GM18868 (cell line): ENCODE data around the gene HOXD8.

Experiments
- ATAC-seq: cut with Tn5 transposase; IDR thresholded peaks from one replicate; pipeline ENCODE4 v1.9.1; 2021; ENCODE audit warnings: mild to moderate bottlenecking, moderate library complexity; ENCODE audit not compliant: unreplicated experiment

HOXD8 gene

DNA sequence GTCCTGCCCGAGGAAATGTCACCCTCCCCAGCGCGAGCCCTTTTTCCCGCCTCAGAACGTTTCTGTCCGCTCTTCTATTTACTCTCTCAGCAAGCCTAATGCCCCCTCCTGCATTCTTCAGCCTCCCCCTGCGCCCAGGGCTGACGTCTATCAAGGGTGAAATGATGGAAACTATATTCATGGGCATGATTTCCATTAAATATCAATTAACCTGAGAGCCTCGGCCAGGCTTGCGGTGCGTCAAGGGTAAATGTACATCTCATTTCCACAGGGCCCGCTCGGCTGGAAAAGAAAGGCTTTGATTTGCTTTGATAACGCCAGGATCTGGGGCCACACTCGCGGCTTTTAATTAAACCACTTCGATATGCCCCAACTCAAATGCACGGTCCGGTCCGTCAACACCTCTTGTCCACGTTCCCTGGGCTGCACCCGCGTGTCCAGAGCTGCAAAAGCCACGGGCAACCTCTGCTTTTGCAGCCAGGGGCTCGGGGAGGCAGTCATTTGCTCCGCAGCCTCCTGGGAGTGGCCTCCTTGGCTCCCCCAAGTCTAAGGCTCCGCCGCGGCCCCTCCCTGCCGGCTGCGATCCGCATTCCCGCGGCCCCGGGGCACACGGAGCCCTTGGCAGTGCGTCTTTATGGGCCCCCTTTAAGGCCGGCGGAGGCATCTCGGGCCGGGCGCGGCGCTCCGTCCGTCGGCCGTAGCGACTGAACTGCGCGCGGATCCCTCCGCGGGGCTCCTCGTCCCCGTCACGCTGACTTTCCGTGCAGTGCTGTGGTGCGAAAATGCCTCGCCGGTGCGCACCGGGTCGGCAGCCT is at the start of gene HOXD8:
TSS of gene HOXD8 (plus strand) at position 724 of the 815 bp plus-strand sequence. CDS start 662 bp downstream, outside the sequence.
- no peak for ATAC-seq

DNA sequence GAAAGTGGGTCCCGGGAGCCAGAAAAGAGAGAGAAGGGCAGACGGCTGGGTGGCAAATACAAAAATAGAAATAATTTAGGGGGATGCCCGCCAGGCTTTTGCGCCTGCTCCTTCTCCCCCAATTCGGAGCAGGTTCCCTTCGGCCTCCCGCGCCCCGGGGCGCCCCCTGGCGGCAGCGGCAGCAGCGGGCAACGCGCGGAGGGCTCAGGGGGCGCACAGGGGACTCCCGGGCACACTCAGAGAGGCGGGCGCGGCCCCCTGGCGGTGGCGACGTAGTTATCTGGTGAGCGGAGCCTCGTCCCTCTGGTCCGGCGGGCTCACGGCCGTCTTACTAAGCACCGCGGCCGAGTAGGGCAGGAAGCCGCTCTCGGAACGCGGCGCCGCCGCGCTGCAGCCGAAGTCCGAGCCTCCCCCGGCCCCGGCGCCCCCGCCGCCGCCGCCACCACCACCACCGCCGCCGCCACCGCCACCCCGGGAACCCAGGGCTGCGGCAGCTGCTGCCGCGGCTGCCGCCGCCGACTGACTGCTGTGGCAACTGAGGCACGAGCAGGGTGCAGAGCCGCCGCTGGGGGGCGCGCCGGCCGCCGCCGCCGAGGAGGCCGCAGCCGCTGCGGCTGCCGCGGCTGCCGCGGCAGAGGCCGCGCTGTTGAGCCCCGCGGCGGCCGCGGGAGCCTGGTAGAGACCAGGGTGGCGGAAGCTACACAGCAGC is 49.5 kb upstream of the HOXD8 start:
- no peak for ATAC-seq

DNA sequence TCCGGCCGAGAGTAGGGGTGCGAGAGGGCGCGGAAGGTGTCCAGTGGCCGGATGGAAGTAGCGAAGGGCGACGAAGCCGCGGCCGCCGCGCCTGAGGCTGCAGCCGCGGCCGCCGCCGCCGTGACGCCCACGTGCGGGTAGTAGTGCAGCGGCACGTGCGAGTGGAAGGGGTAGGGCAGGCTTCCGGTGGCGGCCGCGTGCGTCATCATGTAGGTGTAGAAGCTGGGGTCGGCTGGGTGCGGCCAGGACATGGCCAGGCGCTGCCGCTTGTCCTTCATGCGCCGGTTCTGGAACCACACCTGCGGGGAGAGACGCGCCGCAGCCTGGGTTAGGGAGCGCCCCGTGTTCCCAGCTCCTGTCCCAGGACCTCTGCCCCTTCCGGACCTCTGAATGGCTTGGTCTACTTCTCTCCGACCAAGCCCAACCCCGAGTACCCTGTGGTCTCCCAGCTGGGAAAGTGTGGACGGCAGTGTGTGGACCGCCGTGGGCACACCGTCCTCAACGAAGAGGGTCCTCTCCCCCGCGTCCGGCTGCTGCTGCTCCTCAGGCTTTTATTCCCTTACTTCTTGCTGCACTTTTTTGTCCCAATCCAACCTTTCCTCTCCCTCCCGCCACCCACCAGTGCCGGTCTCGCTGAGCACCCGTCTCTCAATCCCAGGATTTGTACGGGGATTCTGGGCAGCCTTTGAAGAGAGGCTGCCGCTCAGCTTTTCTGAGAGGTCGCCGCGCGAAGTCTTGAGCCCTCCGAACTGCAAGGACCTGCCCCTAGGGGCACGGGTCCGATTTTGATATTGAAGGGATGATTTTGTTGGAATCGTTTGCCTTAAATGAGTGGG is 48.7 kb upstream of the HOXD8 start:
- ATAC-seq = no peak

DNA sequence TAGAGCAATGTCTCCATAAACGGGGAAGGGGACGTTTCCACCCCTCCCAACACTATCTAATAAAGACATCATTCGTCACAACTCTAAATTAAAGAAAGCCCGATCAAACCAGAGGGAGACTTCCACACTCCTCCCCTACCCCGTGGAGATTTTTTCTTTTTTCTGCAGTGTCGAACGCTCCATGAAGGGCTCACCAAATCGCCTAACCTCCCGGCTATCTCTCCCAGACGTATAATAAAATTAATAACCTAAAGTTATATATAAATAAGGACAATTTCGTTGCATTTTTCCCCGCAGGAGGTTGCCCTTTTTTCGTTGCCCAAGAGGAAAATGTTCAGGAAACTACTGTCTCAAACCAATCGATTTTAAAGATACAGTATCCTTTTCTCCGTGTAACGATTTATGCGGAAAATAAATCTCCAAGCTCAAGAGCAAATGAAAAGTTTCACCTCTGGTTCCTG is 48.1 kb upstream of the HOXD8 start:
- no peak for ATAC-seq

DNA sequence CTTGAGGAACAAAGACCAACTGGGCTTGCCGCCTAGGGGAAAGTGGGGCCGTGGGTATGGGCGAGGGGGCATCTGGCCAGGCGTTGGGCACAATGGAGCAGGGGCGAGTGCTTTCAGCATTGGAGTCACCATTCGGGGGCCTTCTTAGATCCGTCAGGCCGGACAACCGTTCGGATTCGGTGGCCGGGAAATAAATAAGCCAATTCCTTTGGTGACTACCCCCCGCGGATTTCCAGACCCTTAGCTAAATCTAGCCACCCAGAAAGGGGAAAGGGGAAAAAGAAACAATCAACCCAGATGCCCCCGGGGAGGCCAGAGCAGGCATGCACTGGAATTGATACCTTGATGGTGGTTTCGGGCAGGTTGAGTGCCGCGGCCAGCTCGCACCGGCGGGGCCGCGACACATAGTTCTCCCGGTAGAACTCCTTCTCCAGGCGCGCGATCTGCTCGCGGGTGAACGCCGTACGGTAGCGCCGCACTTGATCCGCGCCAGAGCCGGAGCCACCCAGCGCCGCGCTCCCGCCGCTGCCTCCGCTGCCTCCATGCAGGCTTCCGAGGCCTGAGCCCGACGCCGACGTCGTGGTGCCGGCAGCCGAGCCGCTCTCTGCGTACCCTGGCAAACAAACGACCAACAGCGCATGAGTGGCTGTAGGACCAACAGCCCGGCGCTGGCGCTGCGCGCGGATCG is 47.5 kb upstream of the HOXD8 start:
- no peak for ATAC-seq

DNA sequence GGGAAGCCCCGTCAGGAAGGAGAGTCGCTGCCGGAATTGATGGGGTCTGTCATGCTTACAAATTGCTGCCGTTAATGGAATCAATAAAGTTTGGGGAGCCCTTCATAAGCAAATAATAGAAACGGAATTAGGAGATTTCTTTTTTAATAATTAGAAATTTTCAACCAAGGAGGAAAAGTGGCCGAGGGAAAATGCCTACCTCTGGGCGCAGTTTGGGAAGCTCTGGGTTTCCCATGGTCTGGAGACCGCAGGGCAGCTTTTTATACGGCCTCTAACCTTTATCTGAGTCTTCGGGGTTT is 47.0 kb upstream of the HOXD8 start:
- ATAC-seq = no peak

DNA sequence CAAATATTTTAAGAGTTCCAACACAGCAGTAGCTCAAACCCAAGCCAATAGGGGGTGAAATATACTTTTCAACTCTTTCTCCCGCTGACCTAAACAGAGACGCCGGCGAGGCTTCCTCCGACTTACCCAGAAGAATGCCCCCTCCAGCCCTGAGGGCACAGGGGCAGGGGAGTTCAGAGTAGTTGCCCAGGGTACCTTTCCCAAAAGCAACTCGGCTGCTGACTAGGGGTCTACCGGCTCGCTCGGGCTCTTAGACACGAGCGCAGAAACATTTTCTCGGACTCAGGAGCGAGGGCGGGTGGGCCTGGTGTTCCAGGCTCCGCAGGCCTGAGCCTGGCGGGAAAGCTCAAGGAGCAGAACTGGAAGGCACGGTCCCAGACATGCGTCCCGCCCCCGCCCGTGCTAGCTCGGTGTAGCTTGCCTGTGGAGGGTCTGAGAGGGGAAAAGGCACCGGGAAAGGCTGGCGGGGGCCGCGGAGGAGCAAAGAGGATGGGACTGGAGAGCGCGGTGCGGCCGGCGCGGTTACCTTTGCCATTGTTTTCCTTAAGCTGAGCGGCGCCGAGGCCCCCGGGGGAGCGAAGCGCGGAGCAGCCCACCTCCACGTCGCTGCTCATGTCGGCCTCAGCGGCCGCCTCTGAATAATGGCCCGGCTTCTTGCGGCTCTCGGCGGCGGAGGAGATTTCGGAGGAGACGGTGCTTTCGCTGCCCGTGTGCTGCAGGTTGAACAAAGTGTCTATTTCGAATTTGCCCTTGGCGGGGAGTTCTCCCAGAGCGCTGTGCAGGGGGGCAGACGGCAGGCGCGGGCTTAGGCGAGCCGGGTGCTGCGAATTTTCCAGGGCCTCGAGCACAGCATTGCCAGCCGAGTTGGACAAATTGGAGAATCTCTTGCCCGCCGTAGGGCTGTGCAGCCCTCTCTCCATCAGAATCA is 46.4 kb upstream of the HOXD8 start:
- ATAC-seq = no peak

DNA sequence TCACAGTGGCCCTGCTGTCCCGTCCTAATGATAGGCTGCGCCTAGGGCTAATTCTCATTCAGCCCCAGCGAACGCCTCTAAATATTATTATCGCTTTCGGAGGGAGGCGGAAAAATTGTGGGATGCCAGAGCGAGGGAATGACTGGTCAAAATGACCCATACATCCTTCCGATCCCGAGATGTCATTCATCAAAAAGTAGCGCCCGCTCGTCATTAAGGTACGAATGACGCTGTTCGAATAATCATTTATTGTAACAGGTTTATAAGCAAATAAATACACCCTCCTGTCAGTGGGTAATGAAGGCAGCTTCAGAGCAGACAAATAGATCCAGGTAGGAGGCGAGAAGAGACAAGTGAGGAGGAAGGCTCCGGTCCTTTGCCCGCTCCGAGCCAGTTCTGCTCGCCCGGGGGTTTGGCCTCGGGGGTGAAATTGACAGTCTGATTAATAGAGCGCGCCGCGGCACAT is 45.7 kb upstream of the HOXD8 start, which contains the start of gene EVX2:
TSS of gene EVX2 (minus strand) at position 167 of the 466 bp plus-strand sequence. CDS start 186 bp downstream, outside the sequence.
- no peak for ATAC-seq

DNA sequence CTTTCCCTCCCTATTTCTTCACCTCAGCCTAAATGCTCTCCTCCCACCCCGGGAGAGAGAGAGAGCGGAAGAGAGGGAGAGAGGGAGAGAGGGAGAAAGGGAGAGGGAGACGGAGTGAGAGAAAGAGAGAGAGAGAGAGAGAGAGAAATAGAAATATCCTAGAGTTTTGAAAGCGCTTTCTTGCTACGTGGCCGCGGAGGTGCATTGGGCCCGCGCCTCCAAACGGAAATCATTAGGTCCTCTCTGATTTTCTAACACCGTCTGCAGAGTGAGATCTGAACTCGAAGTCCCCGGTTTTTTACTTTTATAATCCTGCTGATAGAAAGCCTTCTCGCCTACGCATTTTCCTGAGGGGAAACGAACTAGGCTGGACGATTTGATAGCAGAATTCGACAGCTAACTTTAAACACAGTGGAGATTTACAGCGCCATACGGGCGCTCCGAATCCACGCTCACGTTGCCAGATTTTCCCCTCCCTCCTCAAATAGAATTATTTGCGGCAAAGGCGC is 44.8 kb upstream of the HOXD8 start:
- ATAC-seq = no peak

DNA sequence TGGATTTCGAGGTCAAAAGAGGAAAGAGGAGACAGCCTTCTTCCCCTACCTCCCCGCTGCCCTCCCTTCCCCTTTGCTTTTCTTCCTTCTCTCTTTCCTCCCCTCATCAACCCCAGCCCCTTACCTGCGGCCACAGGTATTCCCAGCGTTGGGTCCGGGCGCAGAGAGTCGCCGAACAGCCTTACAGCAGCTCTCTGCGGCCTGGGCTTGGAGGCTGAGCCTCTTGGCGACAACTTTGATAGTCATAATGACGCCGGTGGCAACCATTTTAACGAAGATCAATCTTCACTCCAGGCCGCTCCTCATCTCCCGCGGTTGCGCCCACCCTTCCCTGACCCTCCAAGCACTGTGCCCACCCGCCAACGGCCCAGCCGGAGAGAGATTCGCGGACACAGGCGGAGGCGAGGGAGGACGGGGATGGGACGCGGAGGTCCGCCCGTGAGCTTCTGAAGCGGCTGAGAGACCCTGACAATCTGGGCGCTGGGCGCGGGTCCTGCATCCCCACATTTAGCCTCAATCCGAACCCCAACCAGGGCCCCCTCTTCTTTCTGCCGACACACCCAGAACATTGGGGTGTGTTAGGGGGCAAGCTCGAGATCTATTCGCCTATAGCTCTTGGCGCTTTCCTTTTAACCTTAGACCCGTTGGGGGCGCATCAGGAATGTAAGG is 44.3 kb upstream of the HOXD8 start:
- no peak for ATAC-seq

DNA sequence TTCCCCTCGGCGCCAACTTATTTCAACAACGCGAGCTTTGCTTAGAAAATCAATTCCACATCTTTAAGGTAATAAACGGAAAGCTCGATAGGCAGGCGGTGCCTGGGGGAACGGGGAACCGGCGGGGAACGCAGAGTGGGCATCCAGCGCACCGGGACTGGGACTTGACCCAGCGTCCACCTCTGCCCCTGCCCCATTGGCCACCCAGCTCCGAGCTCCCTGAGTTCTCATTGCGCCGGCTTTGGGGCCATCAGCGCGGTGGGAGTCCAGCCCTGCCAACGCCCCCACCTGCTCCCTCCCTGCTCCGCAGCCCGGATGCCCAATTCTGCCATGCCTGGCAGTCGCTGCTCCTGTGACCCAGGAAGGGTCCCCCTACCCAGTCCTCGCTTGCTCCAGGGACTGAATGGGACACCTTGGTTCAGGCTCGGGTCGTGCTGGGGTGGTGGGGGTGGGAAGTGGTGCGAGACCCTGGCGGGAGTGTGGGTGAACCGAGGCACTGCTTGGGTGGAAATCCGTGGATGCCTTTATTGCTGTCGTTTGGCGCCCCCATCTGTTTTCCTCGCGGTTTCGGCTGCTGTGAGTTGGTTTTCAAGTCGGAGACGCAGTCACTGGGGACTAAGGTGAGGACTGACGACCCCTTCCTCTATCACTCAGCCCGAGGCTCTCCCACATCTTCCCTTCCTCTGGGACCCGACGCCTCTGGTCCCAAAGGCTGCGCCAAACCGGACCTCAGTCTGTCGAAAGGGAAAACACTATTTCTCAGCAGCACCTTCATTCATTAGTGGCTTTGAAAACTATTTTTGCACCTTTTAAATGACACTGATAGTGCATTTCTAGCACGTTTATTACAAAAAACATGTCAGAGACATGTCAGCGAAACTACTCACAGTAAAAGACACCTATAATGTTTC is 43.4 kb upstream of the HOXD8 start:
- ATAC-seq = no peak

GRCh38 chr2:176087330-176088047 is 42.0 kb upstream of the HOXD8 start:
- no peak for ATAC-seq

DNA sequence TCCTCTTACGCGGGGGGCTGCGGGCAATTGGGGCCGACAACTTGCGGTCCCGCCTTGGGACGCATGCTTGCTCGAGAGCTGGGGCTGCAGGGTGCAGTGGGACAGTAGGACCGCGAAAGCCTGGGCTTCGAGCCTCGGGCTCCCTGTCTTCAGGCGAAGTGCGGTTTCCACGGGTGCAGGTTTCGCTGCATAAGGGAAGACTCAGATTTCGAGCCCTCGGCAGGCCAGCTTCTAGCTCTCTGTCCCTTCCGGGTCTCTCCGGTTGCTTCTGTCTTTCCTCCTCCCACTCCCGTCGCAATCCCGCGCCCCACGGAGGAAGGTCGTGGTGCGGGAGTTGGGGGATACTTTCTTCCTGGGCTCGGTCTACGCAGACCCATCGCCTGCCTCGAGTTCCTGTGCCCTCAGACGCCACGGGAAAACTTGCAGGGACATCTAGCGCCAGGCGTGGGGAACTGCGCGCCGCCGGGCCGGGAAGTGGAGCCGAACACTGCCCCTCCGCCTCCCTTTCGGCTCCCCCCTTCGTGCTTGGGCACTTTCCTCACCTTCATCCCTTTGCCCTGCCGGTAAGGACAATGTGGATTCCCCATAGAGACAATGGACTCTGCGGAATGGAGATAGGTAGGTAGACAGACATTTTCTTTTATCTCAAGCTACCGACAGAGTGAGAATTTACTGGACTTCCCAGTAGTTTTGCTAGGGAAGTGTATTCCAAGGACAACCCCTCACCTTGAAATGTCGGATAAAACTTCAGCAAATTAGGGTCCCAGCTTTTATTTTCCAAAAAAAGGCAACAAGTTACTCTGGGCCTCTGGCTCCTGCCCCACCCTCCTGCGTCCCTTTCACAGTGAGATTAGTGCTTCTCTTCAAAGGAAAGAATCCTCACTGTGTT is 41.2 kb upstream of the HOXD8 start:
- ATAC-seq = peak; percentile 74

DNA sequence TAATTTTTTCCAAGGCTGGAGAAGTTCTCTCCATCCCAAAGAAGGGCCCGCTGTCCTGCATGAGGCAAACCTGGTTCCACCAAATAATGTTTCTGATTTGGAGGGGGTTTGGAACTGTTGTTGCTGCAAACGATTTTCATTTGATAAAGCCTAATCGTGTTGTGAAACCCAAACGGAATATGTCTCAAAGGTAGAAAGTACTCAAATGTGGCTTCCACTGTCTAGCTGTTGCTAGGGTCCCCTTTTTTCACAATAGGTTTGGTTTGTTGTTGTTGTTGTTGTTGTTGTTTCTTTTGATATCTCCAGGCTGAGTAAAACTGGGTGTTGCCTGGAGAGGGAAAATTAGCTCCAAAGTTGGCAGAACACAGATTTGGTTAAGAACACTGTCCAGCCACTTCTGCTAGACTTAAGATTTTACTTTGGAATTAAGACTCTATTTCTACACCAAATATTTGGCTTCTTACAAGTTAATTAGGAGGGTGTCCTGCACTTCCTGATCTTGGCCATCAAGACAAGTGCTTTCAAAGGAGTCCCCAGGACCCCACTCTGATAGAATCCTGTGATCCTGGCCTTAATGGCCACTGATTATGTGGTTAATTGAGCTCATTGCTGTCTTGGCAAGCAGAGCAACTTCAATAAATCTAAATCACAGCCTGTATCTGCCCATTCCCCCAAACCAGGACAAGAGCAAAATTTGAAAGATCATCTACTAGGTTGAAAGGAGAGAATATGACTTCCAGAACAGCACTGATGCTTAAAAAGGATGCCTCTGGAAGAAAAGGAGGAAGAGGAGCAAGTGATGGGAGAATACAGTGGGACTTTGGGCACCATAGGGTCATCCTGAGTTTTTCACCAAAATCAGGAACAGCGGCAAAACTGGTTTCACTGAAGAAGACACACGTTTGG is 40.3 kb upstream of the HOXD8 start:
- ATAC-seq = no peak

GRCh38 chr2:176089843-176090395 is 39.6 kb upstream of the HOXD8 start:
- ATAC-seq = no peak
